Neural progenitor cell (in vitro differentiated cells): Measurements from ENCODE around the gene TMEM176A.

Experiments used
- EZH2 ChIP-seq: fragments of 200-600 bp; sonication (generic); IDR thresholded peaks from 2 replicates; pipeline ENCODE4 v1.6.1; 2017; ENCODE audit warnings: antibody characterized with exemption, mild to moderate bottlenecking, moderate library complexity
- EZH2phosphoT487 ChIP-seq: fragments of 200-600 bp; sonication (generic); IDR thresholded peaks from 2 replicates; pipeline ENCODE4 v1.6.1; 2017; ENCODE audit warnings: antibody characterized with exemption
- TF ChIP-seq, protein P1 (sequence below): fragments of 200-600 bp; sonication (generic); IDR thresholded peaks from 2 replicates; pipeline ENCODE4 v1.5.1; 2017; ENCODE audit warnings: antibody characterized with exemption, mild to moderate bottlenecking

DNA sequence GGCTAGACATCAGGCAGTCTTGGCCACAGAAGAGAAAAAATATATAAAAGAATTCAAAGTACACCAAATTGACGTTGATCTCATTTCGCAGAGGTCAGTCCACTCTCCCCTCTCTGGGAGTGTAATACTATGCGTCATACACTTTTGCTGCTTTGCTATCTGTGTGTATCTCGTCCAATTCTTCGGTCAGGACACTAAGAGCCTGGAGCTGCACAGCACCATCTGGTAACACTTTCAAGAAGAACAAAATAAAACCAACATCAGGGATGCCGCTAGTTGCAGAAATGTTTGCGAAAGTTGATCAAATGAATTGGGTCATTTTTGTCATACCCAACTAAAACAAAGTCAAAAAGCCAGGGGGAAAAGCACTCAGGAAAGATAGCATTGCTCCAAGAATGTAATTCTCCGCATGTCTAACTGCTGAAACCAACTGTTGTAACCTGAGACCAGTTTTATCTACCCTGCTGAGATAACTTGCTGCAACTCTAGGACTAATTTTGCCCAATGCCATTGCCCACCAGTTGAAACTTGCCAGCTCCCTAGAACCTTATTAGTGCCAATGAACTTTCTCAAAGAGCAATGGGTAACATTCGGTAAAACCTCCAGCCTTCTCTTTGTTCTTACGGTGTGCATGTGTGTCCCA is 23.0 kb downstream of the TMEM176A start:
- TF ChIP-seq EZH2 (no peak), EZH2phosphoT487 (no peak)
- TF ChIP-seq, protein P1, sequence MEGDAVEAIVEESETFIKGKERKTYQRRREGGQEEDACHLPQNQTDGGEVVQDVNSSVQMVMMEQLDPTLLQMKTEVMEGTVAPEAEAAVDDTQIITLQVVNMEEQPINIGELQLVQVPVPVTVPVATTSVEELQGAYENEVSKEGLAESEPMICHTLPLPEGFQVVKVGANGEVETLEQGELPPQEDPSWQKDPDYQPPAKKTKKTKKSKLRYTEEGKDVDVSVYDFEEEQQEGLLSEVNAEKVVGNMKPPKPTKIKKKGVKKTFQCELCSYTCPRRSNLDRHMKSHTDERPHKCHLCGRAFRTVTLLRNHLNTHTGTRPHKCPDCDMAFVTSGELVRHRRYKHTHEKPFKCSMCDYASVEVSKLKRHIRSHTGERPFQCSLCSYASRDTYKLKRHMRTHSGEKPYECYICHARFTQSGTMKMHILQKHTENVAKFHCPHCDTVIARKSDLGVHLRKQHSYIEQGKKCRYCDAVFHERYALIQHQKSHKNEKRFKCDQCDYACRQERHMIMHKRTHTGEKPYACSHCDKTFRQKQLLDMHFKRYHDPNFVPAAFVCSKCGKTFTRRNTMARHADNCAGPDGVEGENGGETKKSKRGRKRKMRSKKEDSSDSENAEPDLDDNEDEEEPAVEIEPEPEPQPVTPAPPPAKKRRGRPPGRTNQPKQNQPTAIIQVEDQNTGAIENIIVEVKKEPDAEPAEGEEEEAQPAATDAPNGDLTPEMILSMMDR, result no peak
